ENCODE measurements around the gene KNDC1.

DNA sequence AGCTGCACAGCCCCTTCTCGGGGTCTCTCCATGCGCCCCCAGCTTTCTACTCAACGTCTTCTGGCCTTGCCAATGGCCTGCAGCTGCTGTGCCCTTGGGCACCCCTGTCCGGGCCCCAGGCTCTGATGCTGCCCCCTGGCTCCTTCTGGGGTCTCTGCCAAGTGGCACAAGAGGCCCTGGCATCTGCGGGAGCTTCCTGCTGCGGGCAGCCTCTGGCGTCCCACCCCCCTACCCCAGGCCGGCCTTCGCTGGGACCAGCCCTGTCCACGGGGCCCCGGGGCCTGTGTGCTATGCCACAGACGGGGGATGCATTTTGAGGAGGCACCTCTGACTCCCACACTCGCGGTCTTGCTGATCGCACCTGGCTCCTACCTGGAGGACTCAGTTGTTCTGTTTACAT, 80.0 kb downstream of the KNDC1 start:
- TF ChIP-seq EP300 (IDR thresholded peaks at IDR 0.05) = no peak
- TF ChIP-seq, protein P1, sequence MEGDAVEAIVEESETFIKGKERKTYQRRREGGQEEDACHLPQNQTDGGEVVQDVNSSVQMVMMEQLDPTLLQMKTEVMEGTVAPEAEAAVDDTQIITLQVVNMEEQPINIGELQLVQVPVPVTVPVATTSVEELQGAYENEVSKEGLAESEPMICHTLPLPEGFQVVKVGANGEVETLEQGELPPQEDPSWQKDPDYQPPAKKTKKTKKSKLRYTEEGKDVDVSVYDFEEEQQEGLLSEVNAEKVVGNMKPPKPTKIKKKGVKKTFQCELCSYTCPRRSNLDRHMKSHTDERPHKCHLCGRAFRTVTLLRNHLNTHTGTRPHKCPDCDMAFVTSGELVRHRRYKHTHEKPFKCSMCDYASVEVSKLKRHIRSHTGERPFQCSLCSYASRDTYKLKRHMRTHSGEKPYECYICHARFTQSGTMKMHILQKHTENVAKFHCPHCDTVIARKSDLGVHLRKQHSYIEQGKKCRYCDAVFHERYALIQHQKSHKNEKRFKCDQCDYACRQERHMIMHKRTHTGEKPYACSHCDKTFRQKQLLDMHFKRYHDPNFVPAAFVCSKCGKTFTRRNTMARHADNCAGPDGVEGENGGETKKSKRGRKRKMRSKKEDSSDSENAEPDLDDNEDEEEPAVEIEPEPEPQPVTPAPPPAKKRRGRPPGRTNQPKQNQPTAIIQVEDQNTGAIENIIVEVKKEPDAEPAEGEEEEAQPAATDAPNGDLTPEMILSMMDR (IDR thresholded peaks at IDR 0.05) = no peak

Data from esophagus muscularis mucosa (tissue), 3 donors.